ENCODE measurements around the gene JAM3.

GRCh38 chr11:134139303-134139872 is 70.5 kb downstream of the JAM3 start:
- TF ChIP-seq CTCF (IDR thresholded peaks at IDR 0.05) (no peak), EZH2 (IDR thresholded peaks at IDR 0.05) (no peak), EZH2phosphoT487 (IDR thresholded peaks at IDR 0.05) (no peak)
